Measurements from ENCODE around the gene CFAP54.

Gene CFAP54

DNA sequence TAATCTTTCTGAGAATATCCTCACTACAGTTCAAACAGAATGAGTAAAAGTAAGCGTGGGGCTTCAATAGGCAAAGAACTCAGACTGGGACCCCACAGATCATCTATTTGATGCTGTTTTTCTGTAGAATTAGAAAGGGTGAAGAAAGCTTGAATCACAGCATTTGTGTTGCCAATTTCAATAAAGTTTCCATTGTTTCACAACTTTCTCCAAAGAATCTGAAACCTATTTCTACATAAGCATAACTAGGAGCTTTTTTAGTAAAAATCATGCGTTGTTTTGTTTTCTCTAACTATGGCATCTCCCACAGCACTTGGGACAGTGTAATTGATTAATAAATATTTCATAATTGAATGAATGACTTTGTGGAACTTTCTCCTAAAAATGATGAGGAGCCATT, 401.0 kb downstream of the CFAP54 start:
- no peak for DNase-seq (ENCODE audit: low spot score)

GRCh38 chr12:96892104-96892503, 402.7 kb downstream of the CFAP54 start:
- no peak for DNase-seq (ENCODE audit: low spot score)

GRCh38 chr12:96897421-96897820, 408.0 kb downstream of the CFAP54 start:
- DNase-seq (ENCODE audit: low spot score), result no peak

- DNase-seq (ENCODE audit: low spot score), result no peak
Observed at GRCh38 chr12:96901175-96901574, 411.8 kb downstream of the CFAP54 start.

GRCh38 chr12:96902076-96902475, 412.7 kb downstream of the CFAP54 start:
- DNase-seq (ENCODE audit: low spot score), result no peak

DNA sequence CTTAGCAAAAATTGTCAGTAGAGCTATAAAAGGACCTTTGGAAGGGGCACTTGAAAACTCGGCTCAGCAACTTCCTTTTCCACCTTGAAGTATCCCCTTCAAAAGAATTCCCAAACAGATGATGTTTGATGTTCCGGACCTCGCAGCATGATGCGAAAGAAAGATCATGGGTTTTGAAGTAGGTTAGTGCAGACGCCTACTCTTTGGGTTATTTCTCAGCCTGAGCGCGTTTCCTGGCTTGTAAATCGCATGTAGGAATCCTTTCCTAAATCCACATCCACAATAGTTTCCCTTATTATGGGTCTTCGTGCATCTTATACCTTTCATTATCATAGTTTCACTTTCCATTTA, 417.1 kb downstream of the CFAP54 start:
- no peak for DNase-seq (ENCODE audit: low spot score)

DNA sequence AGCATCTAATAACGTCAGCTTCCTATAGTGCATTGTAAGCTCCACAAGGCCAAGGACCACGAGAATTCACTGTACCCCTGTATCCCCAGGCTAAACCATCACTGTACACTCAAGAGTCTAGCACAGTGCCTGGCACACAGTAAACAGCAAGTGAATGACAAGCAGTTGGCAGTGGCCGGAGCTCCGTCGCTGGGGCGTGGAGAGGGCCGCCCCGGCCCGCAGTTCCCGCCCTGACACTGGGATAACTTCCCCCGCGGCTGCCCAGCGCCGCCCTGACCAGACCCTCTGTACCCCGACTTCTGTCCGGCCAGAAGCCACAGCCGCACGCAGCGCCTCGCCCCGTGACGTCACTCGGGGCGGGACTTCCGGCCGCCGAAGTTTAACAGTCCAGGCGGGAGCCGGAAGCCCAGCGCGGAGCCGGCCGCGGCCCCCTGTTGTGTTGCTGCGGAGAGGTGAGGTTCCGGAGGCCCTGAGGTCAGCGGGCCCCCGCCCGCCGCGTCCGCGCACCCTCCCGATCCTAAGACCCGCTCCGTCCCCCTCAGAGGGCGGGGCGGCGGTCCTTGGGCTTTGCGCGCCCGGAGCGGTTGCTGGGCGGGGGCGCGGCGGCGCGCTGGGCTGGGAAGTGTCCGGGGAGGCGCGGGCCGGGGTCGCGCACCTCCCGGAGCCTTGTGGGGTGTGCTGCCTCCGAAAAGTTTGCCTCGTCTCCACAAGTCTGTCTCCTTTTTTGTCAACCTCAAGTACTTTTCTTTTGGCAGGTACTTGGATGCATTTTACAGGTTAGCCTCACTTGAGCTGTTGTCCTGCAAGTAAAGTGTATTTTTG, 417.7 kb downstream of the CFAP54 start, which contains the start of gene NEDD1:
Gene NEDD1, plus strand, starts transcription at position 409 of the 822 bp plus-strand sequence. CDS start 2,503 bp downstream, outside the sequence.
- DNase-seq (ENCODE audit: low spot score), result peak; percentile 77

DNA sequence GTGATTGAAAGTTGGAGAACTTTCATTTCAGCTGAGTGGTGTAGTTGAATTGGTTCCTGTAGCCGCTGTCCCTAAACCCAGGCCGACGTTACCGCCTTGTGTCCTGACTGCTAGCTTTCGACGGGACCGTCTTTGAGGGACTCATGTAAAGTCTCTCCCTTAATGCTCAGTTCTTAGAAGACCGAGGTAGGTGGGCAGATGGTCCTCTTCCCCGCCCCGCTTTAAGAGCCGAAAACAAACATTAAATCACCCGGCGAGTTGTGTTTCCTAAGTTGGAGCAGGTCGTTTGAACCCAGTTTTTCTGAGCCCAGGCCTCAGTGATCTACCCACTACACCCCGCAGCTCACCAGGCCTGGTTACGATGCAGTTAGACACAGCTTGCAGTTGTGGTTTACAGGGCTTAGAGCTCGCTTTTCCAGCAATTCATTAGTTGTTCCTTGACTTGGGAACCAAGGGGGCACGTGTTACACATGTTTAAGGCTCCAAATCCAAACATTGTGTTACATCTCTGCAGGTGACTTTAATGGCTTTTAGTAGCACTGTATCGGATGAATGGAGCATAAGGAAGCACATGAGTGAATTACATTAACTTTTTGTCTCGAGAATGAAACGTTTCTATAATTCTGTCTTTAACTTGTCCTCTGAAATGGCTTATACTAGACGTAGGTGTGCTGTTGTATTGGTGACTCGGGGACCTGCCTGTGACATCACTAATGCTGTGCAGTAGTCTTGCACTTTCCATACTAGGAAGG, 418.5 kb downstream of the CFAP54 start:
- peak; percentile 24 for DNase-seq (ENCODE audit: low spot score)

DNA sequence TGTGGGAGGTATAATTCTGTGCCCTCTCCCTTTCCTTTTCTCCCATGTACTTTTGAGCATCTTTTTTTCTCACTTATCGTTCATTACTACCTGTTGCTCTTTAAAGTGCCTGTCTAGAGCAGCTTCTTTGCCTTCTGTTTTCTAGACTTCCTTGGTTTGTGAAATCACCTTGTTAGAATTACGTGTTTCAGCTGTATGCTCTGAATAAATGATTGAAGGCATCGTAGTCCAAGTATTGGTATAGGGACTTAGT, 419.0 kb downstream of the CFAP54 start:
- no peak for DNase-seq (ENCODE audit: low spot score)

GRCh38 chr12:96912261-96912660, 422.9 kb downstream of the CFAP54 start:
- DNase-seq (ENCODE audit: low spot score), result no peak

DNA sequence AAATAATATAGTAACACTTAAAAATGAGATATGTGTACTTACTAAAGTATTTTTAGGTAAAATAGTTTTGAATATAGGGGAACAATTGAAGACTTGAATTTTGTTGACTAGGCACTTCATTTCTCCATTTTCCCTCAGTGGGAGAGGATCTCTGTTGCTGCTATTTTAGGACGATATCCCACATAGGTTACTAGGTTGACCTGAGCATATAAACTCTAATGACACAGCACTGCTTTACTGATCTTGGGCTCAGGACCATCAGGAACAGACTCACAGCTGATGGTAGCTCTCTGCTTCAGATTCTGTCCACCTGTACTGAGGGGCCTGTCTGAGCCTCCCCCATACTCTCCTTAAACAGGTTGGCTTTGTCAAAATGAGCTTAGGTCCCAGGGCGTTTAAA, 423.6 kb downstream of the CFAP54 start:
- DNase-seq (ENCODE audit: low spot score), result no peak

GRCh38 chr12:96919510-96920210, 430.3 kb downstream of the CFAP54 start:
- DNase-seq (ENCODE audit: low spot score), result no peak
